Natural killer cell (primary cell): ENCODE data around the gene ERBB2. TPM values are rescaled to one million over a fixed set of nuclear protein-coding genes. Genes with fewer than 3 reads are reported as not detected.
"Not testable (repeated sequence)": the region's sequence is repeated elsewhere in the genome, so short reads cannot be mapped to it uniquely, and the experiment has no call there.

Source experiments
- ATAC-seq, 3 donors: fragments of 150-1000 bp in 2 of 3; fragments of 200-7000 bp in 1 of 3; cut with Tn5 transposase; 1 replicate in 1 of 3; 2 replicates in 2 of 3; pipeline ENCODE4 v1.10.0; 2021; ENCODE audit warnings: mild to moderate bottlenecking in 2 of 3, moderate library complexity in 2 of 3
- DNase-seq, 2 donors: peaks; one replicate each; pipeline versions ENCODE4 v3.0.0 to v3.0.0-alpha.2; 2013 to 2021; ENCODE audit warnings: mixed read lengths in 1 of 2
- H3K27ac ChIP-seq: one replicate; pipeline ENCODE4 v1.5.1; 2013; ENCODE audit warnings: mild to moderate bottlenecking, low read length
- H3K27me3 ChIP-seq: one replicate; pipeline ENCODE4 v1.6.1; 2013; ENCODE audit warnings: low read length; ENCODE audit not compliant: control insufficient read depth, insufficient read depth
- H3K36me3 ChIP-seq: one replicate; pipeline ENCODE4 v1.6.1; 2013; ENCODE audit warnings: low read length; ENCODE audit not compliant: control insufficient read depth, insufficient read depth
- H3K4me1 ChIP-seq: one replicate; pipeline ENCODE4 v1.6.1; 2013; ENCODE audit warnings: low read length; ENCODE audit not compliant: control insufficient read depth, insufficient read depth
- H3K4me3 ChIP-seq: one replicate; pipeline ENCODE4 v1.5.1; 2013; ENCODE audit warnings: low read length
- H3K9me3 ChIP-seq: one replicate; pipeline ENCODE4 v1.6.1; 2013; ENCODE audit warnings: low read length; ENCODE audit not compliant: control insufficient read depth, insufficient read depth
- H3K27ac Mint-ChIP-seq, 2 donors: one replicate each; pipeline ENCODE4 v1.8.0; 2022; ENCODE audit warnings: mild to moderate bottlenecking in 2 of 2, mixed read lengths in 2 of 2, moderate library complexity in 1 of 2
- H3K27me3 Mint-ChIP-seq, 2 donors: one replicate each; pipeline ENCODE4 v1.8.0; 2022; ENCODE audit warnings: low read depth in 2 of 2, mixed read lengths in 2 of 2
- H3K36me3 Mint-ChIP-seq: one replicate; pipeline ENCODE4 v1.8.0; 2022; ENCODE audit warnings: mixed read lengths
- H3K4me1 Mint-ChIP-seq, 2 donors: one replicate each; pipeline ENCODE4 v1.8.0; 2022; ENCODE audit warnings: mixed read lengths in 2 of 2
- H3K4me3 Mint-ChIP-seq: one replicate; pipeline ENCODE4 v1.8.0; 2022; ENCODE audit warnings: mild to moderate bottlenecking, moderate library complexity, mixed read lengths
- H3K9me3 Mint-ChIP-seq, 2 donors: one replicate each; pipeline ENCODE4 v1.8.0; 2022; ENCODE audit warnings: mixed read lengths in 2 of 2
- WGBS: methylation state at CpG from one replicate; pipeline ENCODE4 v1.1.7; 2013; ENCODE audit warnings: missing lambda C conversion rate; ENCODE audit not compliant: insufficient coverage; 5-methylcytosine and 5-hydroxymethylcytosine counted together
- intact Hi-C: fragments of 100-400 bp; cut with micrococcal nuclease; formaldehyde crosslinking; loops from one replicate; pipeline ENCODE4 v1.14.2; 2022
- total RNA-seq, 4 donors: library from RNA; stranded (reverse); fragments of 120-200 nt in 1 of 4; gene quantifications; one replicate each; pipeline versions ENCODE4 v1.2.3 to v1.2.4, GENCODE V29; 2013 to 2022
- TF ChIP-seq, protein P1 (sequence below): fragments of 200-600 bp; IDR thresholded peaks from one replicate; pipeline ENCODE4 v1.8.0; 2022; ENCODE audit warnings: antibody characterized with exemption

Gene ERBB2
- total RNA-seq, 3 donors from 2014 or later (not counting 1 experiment from before 2014, with no cell fraction given): 77.6 to 115 (median 82.1) TPM

GRCh38 chr17:39759204-39759603 lies 59.3 kb downstream of the ERBB2 start:
- 61% methylated on average over 5 of the region's 5 CpGs for WGBS
- DNase-seq (no peak), ATAC-seq (no peak)
- Mint-ChIP-seq H3K36me3 (no peaks in the 10 kb centered on the region), H3K27me3 (no peaks in the 10 kb centered on the region), H3K4me1 (peaks cover 57 to 64% of the 10 kb centered on the region in 2 donors), H3K4me3 (peak overlapping the region; percentile 79), H3K9me3 (no peaks in the 10 kb centered on the region), H3K27ac (peak overlapping the region; percentile 94 to 99)
- peaks cover 24% of the 10 kb centered on the region for H3K36me3 ChIP-seq
- peak overlapping the region; percentile 96 for H3K27ac ChIP-seq
- TF ChIP-seq, protein P1, sequence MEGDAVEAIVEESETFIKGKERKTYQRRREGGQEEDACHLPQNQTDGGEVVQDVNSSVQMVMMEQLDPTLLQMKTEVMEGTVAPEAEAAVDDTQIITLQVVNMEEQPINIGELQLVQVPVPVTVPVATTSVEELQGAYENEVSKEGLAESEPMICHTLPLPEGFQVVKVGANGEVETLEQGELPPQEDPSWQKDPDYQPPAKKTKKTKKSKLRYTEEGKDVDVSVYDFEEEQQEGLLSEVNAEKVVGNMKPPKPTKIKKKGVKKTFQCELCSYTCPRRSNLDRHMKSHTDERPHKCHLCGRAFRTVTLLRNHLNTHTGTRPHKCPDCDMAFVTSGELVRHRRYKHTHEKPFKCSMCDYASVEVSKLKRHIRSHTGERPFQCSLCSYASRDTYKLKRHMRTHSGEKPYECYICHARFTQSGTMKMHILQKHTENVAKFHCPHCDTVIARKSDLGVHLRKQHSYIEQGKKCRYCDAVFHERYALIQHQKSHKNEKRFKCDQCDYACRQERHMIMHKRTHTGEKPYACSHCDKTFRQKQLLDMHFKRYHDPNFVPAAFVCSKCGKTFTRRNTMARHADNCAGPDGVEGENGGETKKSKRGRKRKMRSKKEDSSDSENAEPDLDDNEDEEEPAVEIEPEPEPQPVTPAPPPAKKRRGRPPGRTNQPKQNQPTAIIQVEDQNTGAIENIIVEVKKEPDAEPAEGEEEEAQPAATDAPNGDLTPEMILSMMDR: no peak
- H3K9me3 ChIP-seq: no peaks in the 10 kb centered on the region
- H3K4me3 ChIP-seq: no peak overlapping the region
- H3K4me1 ChIP-seq: peaks cover 77% of the 10 kb centered on the region
- intact Hi-C loops: loop anchor here (2.0 kb wide), 2 partner anchors 14 to 54 kb away; no protein-coding TSS in a partner anchor
- no peaks in the 10 kb centered on the region for H3K27me3 ChIP-seq

DNA sequence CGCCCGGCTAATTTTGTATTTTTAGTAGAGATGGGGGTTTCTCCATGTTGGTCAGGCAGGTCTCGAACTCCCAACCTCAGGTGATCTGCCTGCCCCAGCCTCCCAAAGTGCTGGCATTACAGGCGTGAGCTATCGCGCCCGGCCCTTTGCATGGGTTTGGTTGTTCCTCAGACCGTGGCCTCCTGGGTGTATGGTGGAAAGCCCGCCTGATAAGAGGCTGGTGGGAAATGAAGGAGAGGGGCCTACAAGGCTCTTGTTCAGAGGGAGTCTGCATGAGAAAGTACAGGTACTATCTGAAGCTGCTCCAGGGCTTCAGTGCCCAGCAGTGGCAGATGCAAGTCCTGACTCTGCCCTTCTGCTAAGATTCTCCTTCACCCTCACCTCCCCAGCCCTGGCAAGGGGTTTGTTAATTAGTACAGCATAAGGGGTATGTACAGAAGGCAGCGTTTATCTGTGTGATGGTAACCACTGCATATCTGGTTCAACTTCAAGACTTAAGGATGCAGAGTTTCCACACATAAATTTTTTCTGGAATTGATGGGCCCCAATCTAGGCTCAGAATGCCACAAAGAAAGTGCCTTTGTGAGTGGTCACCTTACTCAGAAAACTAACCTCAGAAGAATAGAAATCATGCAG lies 62.1 kb downstream of the ERBB2 start:
- H3K9me3 ChIP-seq: no peaks in the 10 kb centered on the region
- peak overlapping the region; percentile 54 to 94 for H3K27ac Mint-ChIP-seq
- no peaks in the 10 kb centered on the region for H3K27me3 Mint-ChIP-seq
- H3K4me1 ChIP-seq: peaks cover 76% of the 10 kb centered on the region
- H3K36me3 Mint-ChIP-seq: peaks cover 14% of the 10 kb centered on the region
- no peak overlapping the region for H3K4me3 ChIP-seq
- intact Hi-C loops: no loop called here
- H3K9me3 Mint-ChIP-seq: no peaks in the 10 kb centered on the region
- peaks cover 60 to 67% of the 10 kb centered on the region in 2 donors for H3K4me1 Mint-ChIP-seq
- ATAC-seq: no peak
- no peak overlapping the region for H3K4me3 Mint-ChIP-seq
- H3K27me3 ChIP-seq: no peaks in the 10 kb centered on the region
- TF ChIP-seq, protein P1: no peak
- DNase-seq: no peak
- WGBS: 92% methylated on average over 8 of the region's 10 CpGs
- H3K36me3 ChIP-seq: peaks cover 47% of the 10 kb centered on the region
- H3K27ac ChIP-seq: no peak overlapping the region

- H3K4me3 ChIP-seq: no peak overlapping the region
- WGBS: 95% methylated on average over 3 of the region's 5 CpGs
- H3K36me3 Mint-ChIP-seq: peaks cover 14% of the 10 kb centered on the region
- no peak for DNase-seq
- H3K27me3 Mint-ChIP-seq: no peaks in the 10 kb centered on the region
- intact Hi-C loops: no loop called here
- peaks cover 60 to 67% of the 10 kb centered on the region in 2 donors for H3K4me1 Mint-ChIP-seq
- no peak overlapping the region for H3K27ac ChIP-seq
- H3K9me3 Mint-ChIP-seq: no peaks in the 10 kb centered on the region
- no peaks in the 10 kb centered on the region for H3K27me3 ChIP-seq
- H3K27ac Mint-ChIP-seq: peak overlapping the region; percentile 54 to 94
- peaks cover 50% of the 10 kb centered on the region for H3K36me3 ChIP-seq
- peaks cover 76% of the 10 kb centered on the region for H3K4me1 ChIP-seq
- ATAC-seq: no peak
- TF ChIP-seq, protein P1: no peak
- no peaks in the 10 kb centered on the region for H3K9me3 ChIP-seq
- H3K4me3 Mint-ChIP-seq: no peak overlapping the region
Observed at GRCh38 chr17:39763051-39763820, 63.4 kb downstream of the ERBB2 start.

DNA sequence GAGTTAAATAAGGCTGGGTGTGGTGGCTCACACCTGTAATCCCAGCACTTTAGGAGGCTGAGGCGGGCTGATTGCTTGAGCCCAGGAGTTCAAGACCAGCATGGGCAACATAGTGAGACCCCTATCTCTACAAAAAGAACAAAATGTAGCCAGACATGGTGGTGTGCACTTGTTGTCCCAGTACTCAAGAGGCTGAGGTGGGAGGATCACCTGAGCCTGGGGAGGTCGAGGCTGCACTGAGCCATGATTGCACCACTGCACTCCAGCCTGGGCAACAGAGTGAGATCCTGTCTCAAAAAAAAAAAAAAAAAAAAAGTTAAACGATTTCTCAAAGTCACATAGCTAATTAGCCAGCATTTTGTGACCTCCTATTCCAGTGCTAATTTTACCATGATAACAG lies 64.3 kb downstream of the ERBB2 start:
- H3K4me3 ChIP-seq, DNase-seq, H3K27ac ChIP-seq, H3K27me3 ChIP-seq, H3K27me3 Mint-ChIP-seq, intact Hi-C loops, H3K9me3 ChIP-seq, H3K4me3 Mint-ChIP-seq, H3K9me3 Mint-ChIP-seq, ATAC-seq: not testable (repeated sequence)
- H3K36me3 Mint-ChIP-seq: peaks cover 14% of the 10 kb centered on the region
- peaks cover 60 to 67% of the 10 kb centered on the region in 2 donors for H3K4me1 Mint-ChIP-seq
- peaks cover 54% of the 10 kb centered on the region for H3K36me3 ChIP-seq
- WGBS: 85% methylated on average over 2 of the region's 3 CpGs
- H3K27ac Mint-ChIP-seq: peak overlapping the region; percentile 94 to 98
- peaks cover 74% of the 10 kb centered on the region for H3K4me1 ChIP-seq
